H1 (cell line): ENCODE data around the gene BRSK2. TPM values are rescaled to one million over a fixed set of nuclear protein-coding genes. Genes with fewer than 3 reads are reported as not detected.

Experiments
- CTCF ChIA-PET: fragments of 300-600 bp; sonication (Branson Sonifier 250); formaldehyde crosslinking; loops from one replicate; lab custom pipeline; 2021; ENCODE audit not compliant: partially characterized antibody; lab: Charles Lee
- POLR2A ChIA-PET: fragments of 300-600 bp; sonication (Branson Sonifier 250); formaldehyde crosslinking; loops from one replicate; lab custom pipeline; 2021; ENCODE audit warnings: inconsistent platforms; ENCODE audit not compliant: partially characterized antibody; lab: Charles Lee
- DNase-seq, 2 experiments: peaks; one replicate each; pipeline versions ENCODE4 v3.0.0 to v3.0.0-alpha.2; 2010 to 2022; ENCODE audit warnings: low spot score in 2 of 2, low read depth in 1 of 2, mixed read lengths in 1 of 2
- FAIRE-seq: peaks from 2 replicates; lab custom pipeline; 2011; peaks lifted over from hg19 to GRCh38; lab: Jason Lieb, UNC
- H2AFZ ChIP-seq: 2 replicates; pipeline ENCODE4 v1.8.1; 2012; ENCODE audit warnings: low read length, inconsistent platforms
- H2AK5ac ChIP-seq: 2 replicates; pipeline ENCODE4 v1.6.1; 2013; ENCODE audit warnings: low read depth, low read length
- H2BK120ac ChIP-seq: replicated peaks from 2 replicates; pipeline ENCODE3; 2013; ENCODE audit warnings: low read depth, low read length, inconsistent platforms
- H2BK12ac ChIP-seq: 2 replicates; pipeline ENCODE4 v1.6.1; 2013; ENCODE audit warnings: low read depth, low read length
- H2BK15ac ChIP-seq: 2 replicates; pipeline ENCODE4 v1.6.1; 2013; ENCODE audit warnings: low read length
- H2BK20ac ChIP-seq: 2 replicates; pipeline ENCODE4 v1.6.1; 2013; ENCODE audit warnings: low read length
- H2BK5ac ChIP-seq: 2 replicates; pipeline ENCODE4 v1.6.1; 2013; ENCODE audit warnings: low read depth, low read length
- H3K14ac ChIP-seq: 2 replicates; pipeline ENCODE4 v1.6.1; 2013; ENCODE audit warnings: inconsistent platforms; ENCODE audit not compliant: insufficient read length
- H3K18ac ChIP-seq: 2 replicates; pipeline ENCODE4 v1.6.1; 2013; ENCODE audit warnings: low read length; ENCODE audit errors: extremely low read depth
- H3K23ac ChIP-seq: 2 replicates; pipeline ENCODE4 v1.6.1; 2013; ENCODE audit warnings: inconsistent platforms; ENCODE audit not compliant: insufficient read length
- H3K23me2 ChIP-seq: 2 replicates; pipeline ENCODE4 v1.6.1; 2013; ENCODE audit warnings: low read depth, low read length
- H3K27ac ChIP-seq: 2 replicates; pipeline ENCODE4 v1.6.1; 2011; ENCODE audit warnings: low read depth, low read length, inconsistent platforms
- H3K27me3 ChIP-seq, 4 experiments: replicated peaks in 1 of 4; 1 replicate in 1 of 4; 2 replicates in 3 of 4; pipeline versions ENCODE4 v1.6.1 to v1.8.1; 2011 to 2013; ENCODE audit warnings: low read length in 3 of 4, mild to moderate bottlenecking in 3 of 4, inconsistent platforms in 2 of 4, mixed read lengths in 2 of 4, moderate library complexity in 1 of 4; ENCODE audit not compliant: control insufficient read depth in 3 of 4, insufficient read depth in 3 of 4; ENCODE audit errors: extremely low read depth in 1 of 4
- H3K36me3 ChIP-seq, 4 experiments: 2 replicates each; pipeline versions ENCODE4 v1.6.1 to v1.8.1; 2011 to 2013; ENCODE audit warnings: mild to moderate bottlenecking in 4 of 4, low read length in 3 of 4, moderate library complexity in 2 of 4, control low read depth in 1 of 4, inconsistent platforms in 1 of 4; ENCODE audit not compliant: insufficient read depth in 4 of 4, control insufficient read depth in 2 of 4
- H3K4ac ChIP-seq: replicated peaks from 2 replicates; pipeline ENCODE3; 2013; ENCODE audit warnings: low read length, low read depth, mixed read lengths, inconsistent platforms; ENCODE audit not compliant: insufficient read length
- H3K4me1 ChIP-seq, 4 experiments: replicated peaks in 1 of 4; 1 replicate in 1 of 4; 2 replicates in 3 of 4; pipeline versions ENCODE4 v1.6.1 to v1.8.1; 2011 to 2013; ENCODE audit warnings: low read length in 3 of 4, inconsistent platforms in 2 of 4, mixed read lengths in 1 of 4; ENCODE audit not compliant: insufficient read depth in 4 of 4, control insufficient read depth in 3 of 4
- H3K4me2 ChIP-seq, 2 experiments: 2 replicates each; pipeline versions ENCODE4 v1.6.1 to v1.8.1; 2011 to 2013; ENCODE audit warnings: low read depth in 2 of 2, low read length in 2 of 2, control low read depth in 1 of 2, inconsistent platforms in 1 of 2, mild to moderate bottlenecking in 1 of 2; ENCODE audit not compliant: insufficient read depth in 1 of 2
- H3K4me3 ChIP-seq, 4 experiments: fragments of 200-600, 300-600 bp in 1 of 4; sonication (generic), shearing (Covaris generic), sonication (Bioruptor Twin) in 1 of 4; 2 replicates each; pipeline versions ENCODE4 v1.5.1 to v1.8.1; 2011 to 2016; ENCODE audit warnings: low read length in 4 of 4, low read depth in 3 of 4, control low read depth in 2 of 4, inconsistent platforms in 2 of 4, mild to moderate bottlenecking in 2 of 4, mixed read lengths in 1 of 4, moderate library complexity in 1 of 4; ENCODE audit not compliant: insufficient read depth in 2 of 4; ENCODE audit errors: extremely low read depth in 1 of 4
- H3K56ac ChIP-seq: replicated peaks from 2 replicates; pipeline ENCODE3; 2013; ENCODE audit warnings: low read depth, mild to moderate bottlenecking, mixed read lengths, low read length, inconsistent platforms; ENCODE audit not compliant: insufficient read length
- H3K79me1 ChIP-seq: 2 replicates; pipeline ENCODE4 v1.6.1; 2013; ENCODE audit warnings: low read depth, low read length, control low read depth
- H3K79me2 ChIP-seq, 2 experiments: 2 replicates each; pipeline versions ENCODE4 v1.6.1 to v1.8.1; 2012 to 2013; ENCODE audit warnings: low read length in 2 of 2, mild to moderate bottlenecking in 2 of 2, inconsistent platforms in 1 of 2; ENCODE audit not compliant: insufficient read depth in 2 of 2, control insufficient read depth in 1 of 2
- H3K9ac ChIP-seq, 4 experiments: replicated peaks in 1 of 4; 1 replicate in 1 of 4; 2 replicates in 3 of 4; pipeline versions ENCODE4 v1.6.1 to v1.8.1; 2011 to 2013; ENCODE audit warnings: low read depth in 3 of 4, low read length in 3 of 4, control low read depth in 2 of 4, mild to moderate bottlenecking in 2 of 4, moderate library complexity in 2 of 4, inconsistent platforms in 1 of 4; ENCODE audit errors: extremely low read depth in 1 of 4
- H3K9me3 ChIP-seq, 2 experiments: 2 replicates each; pipeline versions ENCODE4 v1.6.1 to v1.8.1; 2012 to 2013; ENCODE audit warnings: mild to moderate bottlenecking in 2 of 2, moderate library complexity in 2 of 2, control low read depth in 1 of 2, inconsistent platforms in 1 of 2, low read depth in 1 of 2, low read length in 1 of 2, mixed read lengths in 1 of 2; ENCODE audit not compliant: insufficient read depth in 2 of 2
- H4K20me1 ChIP-seq, 2 experiments: replicated peaks in 1 of 2; 2 replicates each; pipeline versions ENCODE3 to v1.8.1; 2011 to 2013; ENCODE audit warnings: inconsistent platforms in 2 of 2, low read length in 2 of 2, mild to moderate bottlenecking in 1 of 2; ENCODE audit not compliant: insufficient read depth in 2 of 2, control insufficient read depth in 1 of 2
- H4K5ac ChIP-seq: 2 replicates; pipeline ENCODE4 v1.6.1; 2013; ENCODE audit warnings: low read length, low read depth, mixed read lengths, inconsistent platforms; ENCODE audit not compliant: insufficient read length
- H4K8ac ChIP-seq: 2 replicates; pipeline ENCODE4 v1.8.0; 2013; ENCODE audit warnings: mild to moderate bottlenecking, moderate library complexity, low read length, inconsistent platforms; ENCODE audit not compliant: insufficient read depth; ENCODE audit errors: extremely low read depth
- H4K91ac ChIP-seq: replicated peaks from 2 replicates; pipeline ENCODE3; 2013; ENCODE audit warnings: low read length, mixed read lengths, inconsistent platforms; ENCODE audit not compliant: insufficient read length
- FOSL1 ChIP-seq: IDR thresholded peaks from 2 replicates; pipeline ENCODE4 v1.6.1; 2011; ENCODE audit warnings: mild to moderate bottlenecking, low read depth, low read length, moderate library complexity; ENCODE audit not compliant: insufficient read depth
- KDM1A ChIP-seq: fragments of 200-600, 300-600 bp; sonication (generic); IDR thresholded peaks from 2 replicates; pipeline ENCODE4 v1.7.1; 2016; ENCODE audit warnings: mild to moderate bottlenecking, low read length, borderline replicate concordance
- WGBS, 2 experiments: shearing (Covaris generic) in 1 of 2; methylation state at CpG; one replicate each; pipeline versions ENCODE4 v1.1.6 to v1.1.7; 2013 to 2015; ENCODE audit warnings: low lambda C conversion rate in 2 of 2, mixed read lengths in 2 of 2, inconsistent platforms in 1 of 2, low coverage in 1 of 2, missing lambda C conversion rate in 1 of 2; ENCODE audit not compliant: insufficient replicate concordance in 2 of 2, insufficient coverage in 1 of 2, insufficient read length in 1 of 2; ENCODE audit errors: extremely low coverage in 1 of 2, missing lambda C conversion rate in 1 of 2; 5-methylcytosine and 5-hydroxymethylcytosine counted together
- polyA plus RNA-seq, 7 experiments: library from polyadenylated mRNA; depleted of rRNA in 3 of 7; stranded (reverse) in 5 of 7; unstranded in 2 of 7; fragments of >200 nt in 5 of 7; fragments of 200-250 nt in 2 of 7; gene quantifications; 1 replicate in 5 of 7; 2 replicates in 1 of 7; 4 replicates in 1 of 7; pipeline versions ENCODE4 v1.2.1 to v1.2.3, GENCODE V29; 2011 to 2013; ENCODE audit warnings: missing spikeins in 2 of 7, mixed read lengths in 2 of 7
- total RNA-seq: library from RNA; stranded (reverse); fragmentation: NEBNext Ultra II Directional; extraction: Animal tissue kit (Norgen Biotek cat#: 25700); gene quantifications from 2 replicates; pipeline ENCODE4 v1.2.1, GENCODE V29; 2021

Gene BRSK2
- total and polyA plus RNA-seq, 2 of the 8 experiments (the other 6 are each of a cell fraction or from before 2014, with no cell fraction given): 17.3 to 27.1 TPM

DNA sequence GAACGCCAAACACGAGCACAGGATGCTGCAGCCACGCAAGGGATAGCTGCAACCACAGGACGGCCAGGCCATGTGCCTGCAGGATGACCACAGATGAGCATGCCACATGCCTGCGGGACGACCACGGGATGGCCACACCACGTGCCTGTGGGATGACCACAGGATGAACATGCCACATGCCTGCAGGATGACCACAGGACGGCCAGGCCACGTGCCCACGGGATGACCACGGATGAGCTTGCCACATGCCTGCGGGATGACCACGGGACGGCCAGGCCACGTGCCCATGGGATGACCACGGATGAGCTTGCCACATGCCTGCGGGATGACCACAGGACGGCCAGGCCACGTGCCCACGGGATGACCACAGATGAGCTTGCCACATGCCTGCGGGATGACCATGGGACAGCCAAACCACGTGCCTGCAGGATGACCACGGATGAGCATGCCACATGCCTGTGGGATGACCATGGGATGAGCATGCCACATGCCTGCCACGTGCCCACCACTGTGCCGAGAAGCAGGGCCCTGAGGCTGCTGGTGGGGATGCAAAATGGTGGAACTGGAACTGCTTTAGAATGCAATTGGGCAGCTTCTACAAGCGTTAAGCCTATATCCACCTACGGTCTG is 109.6 kb downstream of the BRSK2 start:
- DNase-seq (no peak), FAIRE-seq (no peak)
- Histone ChIP-seq H4K20me1 (peaks cover 3 to 10% of the 10 kb centered on the region in 2 experiments), H3K9me3 (peaks cover 2 to 8% of the 10 kb centered on the region in 2 experiments; a peak in 2 of 4 replicates), H4K5ac (no peak overlapping the region), H3K4me1 (peaks cover 1 to 6% (median 4%) of the 10 kb centered on the region in 4 experiments; a peak in 5 of 7 replicates), H3K27me3 (no peaks in the 10 kb centered on the region), H3K23me2 (no peaks in the 10 kb centered on the region), H3K27ac (no peak overlapping the region), H2BK12ac (no peak overlapping the region), H3K4ac (no peak overlapping the region), H3K14ac (no peak overlapping the region), H2BK120ac (no peak overlapping the region), H2BK20ac (no peak overlapping the region), H4K8ac (peak overlapping the region; percentile 71; the same call in 1 of the 2 replicates), H3K4me3 (no peak overlapping the region), H3K9ac (no peak overlapping the region), H2AFZ (no peak overlapping the region), H3K79me2 (peaks cover 0 to 27% of the 10 kb centered on the region in 2 experiments; a peak in 2 of 4 replicates), H2AK5ac (no peak overlapping the region; the same call in 1 of the 2 replicates), H3K18ac (no peak overlapping the region), H2BK15ac (no peak overlapping the region), H3K79me1 (peaks cover 19% of the 10 kb centered on the region), H3K36me3 (no peaks in the 10 kb centered on the region), H3K23ac (no peak overlapping the region), H2BK5ac (no peak overlapping the region), H4K91ac (no peak overlapping the region), H3K56ac (no peak overlapping the region), H3K4me2 (no peak overlapping the region)
- 86% methylated on average over 24 of the region's 28 CpGs; no CpG with 5 or more reads in 1 of the 2 experiments for WGBS, 2 experiments
- POLR2A ChIA-PET: interaction anchor here (0.7 kb wide), 1 partner anchor 29 kb away, joined by 3 read pairs; no protein-coding TSS in a partner anchor
- CTCF ChIA-PET: interaction anchor here (0.9 to 2.3 kb wide), 6 partner anchors 8 to 223 kb away, joined by 3 to 8 read pairs (median 5); no protein-coding TSS in a partner anchor
- TF ChIP-seq FOSL1 (peak; percentile 88; the same call in 1 of the 2 replicates), KDM1A (peak; percentile 72; the same call in 1 of the 2 replicates)
